BLaER1 treated with 17β-estradiol and CSF1 and Interleukin-3, amounts not matched to agents 10 nM and 100 nM (cell line): ENCODE measurements around the gene NOLC1.

Experiments used
- H3K27ac ChIP-seq, 11 experiments: shearing (Covaris generic); formaldehyde crosslinking; 2 replicates each; pipeline ENCODE4 v1.8.1; 2022
- H3K27me3 ChIP-seq, 11 experiments: shearing (Covaris generic); formaldehyde crosslinking; 2 replicates each; pipeline ENCODE4 v1.8.1; 2022
- H3K36me3 ChIP-seq, 11 experiments: shearing (Covaris generic); formaldehyde crosslinking; 2 replicates each; pipeline ENCODE4 v1.8.1; 2022
- H3K4me1 ChIP-seq, 10 experiments: shearing (Covaris generic); formaldehyde crosslinking; 2 replicates each; pipeline ENCODE4 v1.8.1; 2022
- H3K4me2 ChIP-seq, 11 experiments: shearing (Covaris generic); formaldehyde crosslinking; 2 replicates each; pipeline ENCODE4 v1.8.1; 2022
- H3K4me3 ChIP-seq, 10 experiments: shearing (Covaris generic); formaldehyde crosslinking; 2 replicates each; pipeline ENCODE4 v1.8.1; 2022
- H3K9ac ChIP-seq, 11 experiments: shearing (Covaris generic); formaldehyde crosslinking; 2 replicates each; pipeline ENCODE4 v1.8.1; 2022
- H3K9me3 ChIP-seq, 11 experiments: shearing (Covaris generic); formaldehyde crosslinking; replicated peaks in 1 of 11; 2 replicates each; pipeline ENCODE4 v1.8.1; 2022
- H4K20me1 ChIP-seq, 11 experiments: shearing (Covaris generic); formaldehyde crosslinking; 2 replicates each; pipeline ENCODE4 v1.8.1; 2022
- Cebpa-rat ChIP-seq, 11 experiments: shearing (Covaris generic); IDR thresholded peaks; 2 replicates each; pipeline ENCODE4 v1.8.1; 2022

NOLC1 gene

GRCh38 chr10:102141583-102142107 is 10.5 kb upstream of the NOLC1 start:
- peaks cover 89 to 100% (median 97%) of the 10 kb centered on the region in 11 experiments for H3K36me3 ChIP-seq
- no peak overlapping the region for H3K4me2 ChIP-seq
- no peak overlapping the region for H3K4me3 ChIP-seq
- H3K27me3 ChIP-seq: no peaks in the 10 kb centered on the region
- no peaks in the 10 kb centered on the region for H3K9me3 ChIP-seq
- no peak overlapping the region; a peak in 1 of 22 replicates for H3K9ac ChIP-seq
- no peak overlapping the region for H3K27ac ChIP-seq
- peaks cover 43 to 100% (median 99%) of the 10 kb centered on the region in 11 experiments; a peak in 21 of 22 replicates for H4K20me1 ChIP-seq
- peaks cover 0 to 2% (median 0%) of the 10 kb centered on the region in 10 experiments; a peak in 1 of 20 replicates for H3K4me1 ChIP-seq
- no peak for TF ChIP-seq Cebpa-rat (IDR thresholded peaks at IDR 0.05)

DNA sequence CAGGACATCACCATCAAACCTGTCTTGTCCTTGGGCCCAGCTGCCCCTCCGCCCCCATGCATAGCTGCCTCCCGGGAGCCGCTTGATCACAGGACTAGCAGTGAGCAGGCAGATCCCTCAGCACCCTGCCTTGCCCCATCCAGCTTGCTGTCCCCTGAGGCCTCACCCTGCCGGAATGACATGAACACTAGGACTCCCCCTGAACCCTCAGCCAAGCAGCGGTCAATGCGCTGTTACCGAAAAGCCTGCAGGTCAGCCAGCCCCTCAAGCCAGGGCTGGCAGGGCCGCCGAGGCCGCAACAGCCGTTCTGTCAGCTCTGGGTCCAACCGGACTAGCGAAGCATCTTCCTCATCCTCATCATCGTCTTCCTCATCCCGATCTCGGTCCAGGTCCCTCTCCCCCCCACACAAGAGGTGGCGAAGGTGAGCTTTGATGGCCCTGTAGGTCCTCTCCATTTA is 5.2 kb upstream of the NOLC1 start:
- Histone ChIP-seq H3K36me3 (peaks cover 79 to 98% (median 95%) of the 10 kb centered on the region in 11 experiments), H3K27me3 (no peaks in the 10 kb centered on the region), H3K27ac (no peak overlapping the region), H3K4me2 (no peak overlapping the region), H3K4me1 (peaks cover 0 to 16% (median 9%) of the 10 kb centered on the region in 10 experiments; a peak in 12 of 20 replicates), H3K9me3 (no peaks in the 10 kb centered on the region), H3K9ac (no peak overlapping the region), H3K4me3 (no peak overlapping the region), H4K20me1 (peaks cover 3 to 99% (median 95%) of the 10 kb centered on the region in 11 experiments; a peak in 20 of 22 replicates)
- no peak for TF ChIP-seq Cebpa-rat (IDR thresholded peaks at IDR 0.05)

GRCh38 chr10:102147561-102147960 is 4.6 kb upstream of the NOLC1 start:
- H3K4me1 ChIP-seq: peaks cover 0 to 16% (median 9%) of the 10 kb centered on the region in 10 experiments; a peak in 12 of 20 replicates
- peaks cover 74 to 92% (median 89%) of the 10 kb centered on the region in 11 experiments for H3K36me3 ChIP-seq
- H3K27me3 ChIP-seq: no peaks in the 10 kb centered on the region
- peaks cover 3 to 95% (median 89%) of the 10 kb centered on the region in 11 experiments; a peak in 20 of 22 replicates for H4K20me1 ChIP-seq
- no peak for TF ChIP-seq Cebpa-rat (IDR thresholded peaks at IDR 0.05)
- H3K4me2 ChIP-seq: no peak overlapping the region
- no peak overlapping the region for H3K27ac ChIP-seq
- no peak overlapping the region for H3K9ac ChIP-seq
- H3K9me3 ChIP-seq: no peaks in the 10 kb centered on the region
- H3K4me3 ChIP-seq: no peak overlapping the region

GRCh38 chr10:102148275-102148674 is 3.9 kb upstream of the NOLC1 start:
- Histone ChIP-seq H3K9ac (no peak overlapping the region), H4K20me1 (peaks cover 3 to 95% (median 83%) of the 10 kb centered on the region in 11 experiments; a peak in 20 of 22 replicates), H3K4me2 (no peak overlapping the region), H3K4me1 (peaks cover 1 to 19% (median 11%) of the 10 kb centered on the region in 10 experiments; a peak in 16 of 20 replicates), H3K36me3 (peaks cover 67 to 85% (median 82%) of the 10 kb centered on the region in 11 experiments), H3K9me3 (no peaks in the 10 kb centered on the region), H3K27me3 (no peaks in the 10 kb centered on the region), H3K4me3 (no peak overlapping the region), H3K27ac (no peak overlapping the region)
- TF ChIP-seq Cebpa-rat (IDR thresholded peaks at IDR 0.05): no peak

DNA sequence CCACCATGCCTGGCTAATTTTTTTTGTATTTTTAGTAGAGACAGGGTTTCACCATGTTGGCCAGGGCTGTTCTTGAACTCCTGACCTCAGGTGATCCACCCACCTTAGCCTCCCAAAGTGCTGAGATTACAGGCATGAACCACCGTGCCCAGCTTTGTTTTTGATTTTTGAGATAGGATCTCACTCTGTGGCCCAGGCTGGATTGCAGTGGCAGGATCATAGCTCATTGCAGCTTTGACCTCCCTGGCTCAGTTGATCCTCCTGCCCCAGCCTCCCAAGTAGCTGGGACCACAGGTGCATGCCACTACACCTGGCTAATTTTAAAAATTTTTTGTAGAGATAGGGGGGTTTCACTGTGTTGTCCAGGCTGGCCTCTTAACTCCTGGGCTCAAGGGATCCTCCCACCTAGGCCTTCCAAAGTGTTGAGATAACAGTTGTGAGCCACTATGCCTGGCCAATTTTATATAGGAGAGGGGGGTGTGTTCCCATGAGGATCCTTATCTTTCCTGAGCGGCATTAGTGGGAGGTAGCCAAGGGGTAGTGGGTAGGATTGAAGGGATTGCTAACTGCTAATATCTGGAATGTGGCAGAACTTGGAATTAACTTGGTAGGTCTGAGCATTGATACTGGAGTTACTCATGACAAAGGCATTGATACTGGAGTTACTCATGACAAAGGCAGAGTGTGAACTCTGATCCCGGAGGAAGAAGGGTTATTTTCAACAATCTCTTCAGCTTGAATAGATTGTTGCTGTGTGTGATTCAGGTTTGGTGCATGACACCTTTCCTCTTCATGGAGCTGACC is 1.0 kb upstream of the NOLC1 start:
- H3K4me2 ChIP-seq: peak overlapping the region; percentile 62 to 100 (median 91)
- peak overlapping the region; percentile 63 to 95 (median 90); a peak in 19 of 20 replicates for H3K4me3 ChIP-seq
- no peaks in the 10 kb centered on the region for H3K9me3 ChIP-seq
- no peak for TF ChIP-seq Cebpa-rat (IDR thresholded peaks at IDR 0.05)
- no peaks in the 10 kb centered on the region for H3K27me3 ChIP-seq
- peaks cover 18 to 44% (median 31%) of the 10 kb centered on the region in 10 experiments for H3K4me1 ChIP-seq
- H3K27ac ChIP-seq: peak overlapping the region; percentile 63 to 95 (median 89); a peak in 20 of 22 replicates
- peak overlapping the region; percentile 79 to 96 (median 90); a peak in 21 of 22 replicates for H3K9ac ChIP-seq
- peaks cover 53 to 84% (median 77%) of the 10 kb centered on the region in 11 experiments for H3K36me3 ChIP-seq
- H4K20me1 ChIP-seq: peaks cover 3 to 95% (median 83%) of the 10 kb centered on the region in 11 experiments; a peak in 21 of 22 replicates

DNA sequence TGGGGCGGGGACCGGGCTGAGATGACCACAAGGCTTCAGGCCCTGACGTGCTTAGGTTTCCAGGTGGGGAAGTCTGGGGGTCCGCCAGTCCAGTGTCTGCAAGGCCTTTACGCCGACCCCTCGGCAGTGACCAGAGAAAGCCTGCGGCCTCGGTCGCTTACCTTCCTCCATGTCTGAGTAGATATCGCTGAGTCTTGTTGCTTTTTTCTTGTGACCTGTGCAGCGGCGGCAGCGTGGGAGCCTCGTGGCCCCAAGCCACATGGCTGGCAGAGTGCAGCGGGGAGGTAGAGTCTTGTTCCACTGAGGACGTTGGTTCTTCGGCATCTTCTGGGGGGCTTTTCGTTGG is 329 bp downstream of the NOLC1 start:
- Histone ChIP-seq H3K27ac (peak overlapping the region; percentile 63 to 95 (median 89)), H3K9ac (peak overlapping the region; percentile 79 to 96 (median 90)), H3K27me3 (no peaks in the 10 kb centered on the region), H3K4me1 (peaks cover 18 to 44% (median 32%) of the 10 kb centered on the region in 10 experiments), H3K36me3 (peaks cover 47 to 84% (median 77%) of the 10 kb centered on the region in 11 experiments), H3K4me3 (peak overlapping the region; percentile 63 to 95 (median 90)), H3K4me2 (peak overlapping the region; percentile 79 to 100 (median 91)), H4K20me1 (peaks cover 0 to 95% (median 83%) of the 10 kb centered on the region in 11 experiments; a peak in 21 of 22 replicates), H3K9me3 (no peaks in the 10 kb centered on the region)
- no peak for TF ChIP-seq Cebpa-rat (IDR thresholded peaks at IDR 0.05)

- Histone ChIP-seq H3K27me3 (no peaks in the 10 kb centered on the region), H3K4me2 (peak overlapping the region; percentile 79 to 100 (median 91)), H4K20me1 (peaks cover 0 to 95% (median 83%) of the 10 kb centered on the region in 11 experiments; a peak in 21 of 22 replicates), H3K9ac (peak overlapping the region; percentile 79 to 96 (median 90)), H3K36me3 (peaks cover 47 to 84% (median 77%) of the 10 kb centered on the region in 11 experiments), H3K4me1 (peaks cover 18 to 44% (median 32%) of the 10 kb centered on the region in 10 experiments), H3K27ac (peak overlapping the region; percentile 63 to 95 (median 89); a peak in 21 of 22 replicates), H3K4me3 (peak overlapping the region; percentile 63 to 95 (median 90)), H3K9me3 (no peaks in the 10 kb centered on the region)
- no peak for TF ChIP-seq Cebpa-rat (IDR thresholded peaks at IDR 0.05)
These were observed 968 bp downstream of the NOLC1 start for GRCh38 chr10:102153093-102153620.

DNA sequence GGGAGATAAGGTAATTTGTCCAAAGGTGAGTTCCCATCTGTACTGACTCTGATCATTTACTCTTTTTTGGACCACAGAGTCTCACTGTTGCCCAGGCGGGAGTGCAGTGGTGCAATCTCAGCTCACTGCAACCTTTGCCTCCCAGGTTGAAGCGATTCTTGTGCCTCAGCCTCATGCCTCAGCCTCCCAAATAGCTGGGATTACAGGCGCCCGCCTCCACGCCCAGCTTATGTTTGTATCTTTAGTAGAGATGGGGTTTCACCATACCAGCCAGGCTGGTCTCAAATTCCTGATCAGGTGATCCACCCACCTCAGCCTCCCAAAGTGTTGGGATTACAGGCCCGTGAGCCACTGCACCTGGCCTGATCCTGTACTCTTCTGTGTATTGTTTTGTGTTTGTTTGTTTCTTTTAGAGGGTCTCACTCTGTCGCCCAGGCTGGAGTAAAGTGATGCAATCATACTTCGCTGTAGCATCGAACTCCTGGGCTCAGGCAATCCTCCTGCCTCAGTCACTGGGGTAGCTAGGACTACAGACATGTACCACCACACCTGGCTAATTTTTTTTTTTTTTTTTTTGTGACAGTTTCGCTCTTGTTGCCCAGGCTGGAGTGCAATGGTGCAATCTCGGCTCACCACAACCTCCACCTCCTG is 2.4 kb downstream of the NOLC1 start:
- peaks cover 47 to 84% (median 77%) of the 10 kb centered on the region in 11 experiments for H3K36me3 ChIP-seq
- peak overlapping the region in 9 of 10 experiments; percentile 77 to 95 (median 91); a peak in 11 of 20 replicates for H3K4me3 ChIP-seq

More for the DNA sequence above, 2.4 kb downstream of the NOLC1 start:
- peaks cover 0 to 95% (median 86%) of the 10 kb centered on the region in 11 experiments; a peak in 20 of 22 replicates for H4K20me1 ChIP-seq
- H3K9ac ChIP-seq: peak overlapping the region in 9 of 11 experiments; percentile 1 to 96 (median 90); a peak in 14 of 22 replicates
- H3K27ac ChIP-seq: no peak overlapping the region
- no peaks in the 10 kb centered on the region for H3K27me3 ChIP-seq
- peaks cover 18 to 44% (median 32%) of the 10 kb centered on the region in 10 experiments for H3K4me1 ChIP-seq
- no peak for TF ChIP-seq Cebpa-rat (IDR thresholded peaks at IDR 0.05)
- peak overlapping the region; percentile 79 to 100 (median 91) for H3K4me2 ChIP-seq
- H3K9me3 ChIP-seq: no peaks in the 10 kb centered on the region
